ENCODE data around the gene OGFOD1. TPM values are rescaled to one million over a fixed set of nuclear protein-coding genes. Genes with fewer than 3 reads are reported as not detected.

Gene OGFOD1
- total and polyA plus RNA-seq, 9 of the 15 experiments (the other 6 are each of a cell fraction or from before 2014, with no cell fraction given), result 60.4 to 134 (median 85.8) TPM

GRCh38 chr16:56411624-56412023 is 39.7 kb upstream of the OGFOD1 start:
- FAIRE-seq, result peak; percentile 64

More at GRCh38 chr16:56411624-56412023, 39.7 kb upstream of the OGFOD1 start:
- in situ Hi-C loops (cut with MboI), result no loop called here
- Histone ChIP-seq H3K9me3 (replicated peaks; ENCODE audit: control insufficient read depth, insufficient read depth, low read depth, low read length) (no peaks in the 10 kb centered on the region), H3K4me1 (replicated peaks in 1 of 2; ENCODE audit: control insufficient read depth in 2 of 2, insufficient read depth in 2 of 2, low read length in 2 of 2) (peaks cover 0 to 21% of the 10 kb centered on the region in 2 experiments; a peak in 4 of 5 replicates), H3K27me3 (ENCODE audit: control insufficient read depth in 2 of 2, insufficient read depth in 2 of 2, low read length in 2 of 2) (no peaks in the 10 kb centered on the region), H3K9ac (ENCODE audit: insufficient read depth in 1 of 2, low read depth in 2 of 2, low read length in 2 of 2) (no peak overlapping the region), H3K9me1 (ENCODE audit: control insufficient read depth, insufficient read depth, low read length) (no peaks in the 10 kb centered on the region), H3K27ac (ENCODE audit: extremely low read depth, low read depth, low read length) (no peak overlapping the region; the same call in 2 of the 3 replicates), H2AFZ (ENCODE audit: low read depth, low read length) (no peak overlapping the region), H3K4me2 (ENCODE audit: insufficient read depth, low read length) (no peak overlapping the region), H3K4me3 (no peak overlapping the region), H3K36me3 (ENCODE audit: control insufficient read depth, insufficient read depth, low read length) (peaks cover 64% of the 10 kb centered on the region), H3K79me2 (ENCODE audit: control insufficient read depth, insufficient read depth, low read length) (peaks cover 49% of the 10 kb centered on the region), H4K20me1 (replicated peaks; ENCODE audit: control insufficient read depth, insufficient read depth, low read length) (peaks cover 8% of the 10 kb centered on the region)
- ChIA-PET POLR2A (interaction anchor here (1.0 kb wide), 1 partner anchor 12 kb away, joined by 3 read pairs; no protein-coding TSS in a partner anchor), CTCF (ENCODE audit: low intra/inter-chr PET ratio) (no interaction called here)
- WGBS (ENCODE audit: insufficient coverage, low coverage, missing lambda C conversion rate), result 94% methylated on average over 2 of the region's 2 CpGs
- TF ChIP-seq POLR2AphosphoS2 (IDR thresholded peaks at IDR 0.05; ENCODE audit: low read length) (no peak), HMGN3 (IDR thresholded peaks at IDR 0.05; ENCODE audit: borderline replicate concordance, extremely low read depth, insufficient read length, low read depth, low read length) (no peak), RBM34 (IDR thresholded peaks at IDR 0.05; ENCODE audit: borderline replicate concordance, insufficient read depth, low read length) (no peak), ATF7 (IDR thresholded peaks at IDR 0.05) (no peak), TAF7 (tag; IDR thresholded peaks at IDR 0.05) (no peak), RBM39 (optimal IDR thresholded peaks at IDR 0.05; ENCODE audit: low read depth, low read length) (no peak), ZNF398 (CRISPR knock-in tag; IDR thresholded peaks at IDR 0.05) (no peak), NBN (IDR thresholded peaks at IDR 0.05; ENCODE audit: low read depth) (no peak), ZNF561 (CRISPR knock-in tag; conservative IDR thresholded peaks at IDR 0.05) (no peak)
- ATAC-seq, result no peak
- intact Hi-C loops (cut with micrococcal nuclease), result no loop called here
- BruUV-seq (replicated peaks), result no TSS peak
- no peak for DNase-seq (ENCODE audit: extremely low read depth in 1 of 4, low spot score in 3 of 4)
